Pancreas (tissue), 10 donors: ENCODE data around the gene UNC5CL. TPM values are rescaled to one million over a fixed set of nuclear protein-coding genes. Genes with fewer than 3 reads are reported as not detected.

Source experiments
- ATAC-seq, 4 donors: fragments of 200-7000 bp; cut with Tn5 transposase; one replicate each; pipeline versions ENCODE4 v1.8.0 to v1.9.1; 2020; ENCODE audit warnings: mild to moderate bottlenecking in 4 of 4, moderate library complexity in 4 of 4
- DNase-seq, 6 donors: peaks; one replicate each; pipeline ENCODE4 v3.0.0-alpha.2; 2020
- FAIRE-seq: peaks from 2 replicates; lab custom pipeline; 2012; peaks lifted over from hg19 to GRCh38; lab: Jason Lieb, UNC
- H3K27ac ChIP-seq, 4 donors: fragments of 200-600 bp; sonication (generic); 1 replicate in 3 of 4; 2 replicates in 1 of 4; pipeline versions ENCODE4 v1.5.0 to v1.8.0; 2020
- H3K27me3 ChIP-seq, 4 donors: fragments of 200-600 bp; one replicate each; pipeline ENCODE4 v1.8.0; 2021
- H3K36me3 ChIP-seq, 3 donors: fragments of 200-600 bp; sonication (generic) in 1 of 3; one replicate each; pipeline versions ENCODE4 v1.5.0 to v1.8.0; 2020 to 2021
- H3K4me1 ChIP-seq, 3 donors: fragments of 200-600 bp; one replicate each; pipeline ENCODE4 v1.8.0; 2021
- H3K4me3 ChIP-seq, 4 donors: fragments of 200-600 bp; sonication (generic) in 2 of 4; one replicate each; pipeline versions ENCODE4 v1.5.0 to v1.8.0; 2020 to 2021
- H3K9me3 ChIP-seq, 4 donors: fragments of 200-600 bp; one replicate each; pipeline ENCODE4 v1.8.0; 2021
- CTCF ChIP-seq, 4 donors: fragments of 200-600 bp; sonication (generic) in 3 of 4; IDR thresholded peaks; one replicate each; pipeline versions ENCODE4 v1.5.0 to v1.8.0; 2021; ENCODE audit warnings: antibody characterized with exemption in 4 of 4
- WGBS, 2 donors: extraction: QIAGEN DNeasy Blood & Tissue Kit; methylation state at CpG; one replicate each; pipeline ENCODE4 v1.1.7; 2013; 5-methylcytosine and 5-hydroxymethylcytosine counted together
- intact Hi-C, 3 donors: fragments of 100-400 bp; cut with DNase I; formaldehyde crosslinking; loops; one replicate each; pipeline versions ENCODE4 v1.11.1 to v1.14.2; 2022
- polyA plus RNA-seq, 2 donors: library from polyadenylated mRNA; stranded (reverse); fragments of 200-250 nt; gene quantifications; one replicate each; pipeline ENCODE4 v1.2.3, GENCODE V29; 2013
- total RNA-seq, 6 donors: library from RNA; stranded (reverse); fragmentation: NEBNext Ultra II Directional in 4 of 6; extraction: Animal tissue kit (Norgen Biotek cat#: 25700) in 4 of 6; gene quantifications; one replicate each; pipeline versions ENCODE4 v1.2.1 to v1.2.4, GENCODE V29; 2021 to 2023
- donor health status: healthy with polysubstance abuse.
- donor health status: DM: no; HTN: no; CAD: no; lungs with moderate emphysema.
- donor health status: DM: no; HTN: no; CAD: no.
- donor health status: control.
- donor health status: control.
- donor health status: Bipolar disorder and iron deficiency.
- donor health status: DM: yes; HTN: yes; CAD: no.
- donor health status: DM: no; HTN: no; CAD: no.
- donor health status: DM: no; HTN: no; CAD: no.
- donor health status: DM: yes; HTN: yes; CAD: no.

The UNC5CL gene
- total and polyA plus RNA-seq, 8 donors = 7.2 to 40.6 (median 23.2) TPM

GRCh38 chr6:41027799-41028560, 11.0 kb downstream of the UNC5CL start:
- DNase-seq (peak; percentile 80 to 99 (median 92)), FAIRE-seq (no peak), ATAC-seq (peak; percentile 93 to 97 (median 96))
- H3K27me3 ChIP-seq = no peaks in the 10 kb centered on the region
- peak; percentile 99 for TF ChIP-seq CTCF (IDR thresholded peaks at IDR 0.05)
- intact Hi-C loops = loop anchor here in 2 of 3 donors (10.0 kb wide), 1 partner anchor 133 kb away; no protein-coding TSS in a partner anchor
- H3K9me3 ChIP-seq = no peaks in the 10 kb centered on the region
- peaks cover 0 to 24% (median 6%) of the 10 kb centered on the region in 3 donors for H3K4me1 ChIP-seq
- H3K4me3 ChIP-seq = peak overlapping the region; percentile 29 to 51 (median 40)
- WGBS, 2 donors = 4% methylated on average over 39 to 45 of the region's 45 CpGs
- peak overlapping the region; percentile 83 to 91 (median 86) for H3K27ac ChIP-seq
- no peaks in the 10 kb centered on the region for H3K36me3 ChIP-seq

GRCh38 chr6:41027241-41027640, 11.8 kb downstream of the UNC5CL start:
- Histone ChIP-seq H3K36me3 (no peaks in the 10 kb centered on the region), H3K4me3 (peak overlapping the region; percentile 3 to 51 (median 40)), H3K27ac (peak overlapping the region; percentile 83 to 91 (median 86)), H3K27me3 (no peaks in the 10 kb centered on the region), H3K4me1 (peaks cover 5 to 28% (median 6%) of the 10 kb centered on the region in 3 donors), H3K9me3 (no peaks in the 10 kb centered on the region)
- WGBS, 2 donors = 10 to 17% methylated on average over 4 of the region's 4 CpGs
- FAIRE-seq (no peak), ATAC-seq (no peak), DNase-seq (no peak)
- TF ChIP-seq CTCF (IDR thresholded peaks at IDR 0.05) = no peak
- intact Hi-C loops = loop anchor here in 2 of 3 donors (10.0 kb wide), 1 partner anchor 132 kb away; no protein-coding TSS in a partner anchor

- no peak for TF ChIP-seq CTCF (IDR thresholded peaks at IDR 0.05)
- FAIRE-seq (no peak), ATAC-seq (no peak), DNase-seq (no peak)
- 56 to 58% methylated on average over 3 of the region's 3 CpGs for WGBS, 2 donors
- H3K27me3 ChIP-seq = no peaks in the 10 kb centered on the region
- H3K4me1 ChIP-seq = peaks cover 13 to 38% (median 14%) of the 10 kb centered on the region in 3 donors
- H3K27ac ChIP-seq = peak overlapping the region in 1 of 4 donors; percentile 91
- intact Hi-C loops = loop anchor here in 2 of 3 donors (10.0 kb wide), 1 partner anchor 131 kb away; no protein-coding TSS in a partner anchor
- no peaks in the 10 kb centered on the region for H3K9me3 ChIP-seq
- no peaks in the 10 kb centered on the region for H3K36me3 ChIP-seq
- no peak overlapping the region for H3K4me3 ChIP-seq
These were observed 13.0 kb downstream of the UNC5CL start for GRCh38 chr6:41025966-41026530.

- intact Hi-C loops = loop anchor here in 2 of 3 donors (10.0 kb wide), 1 partner anchor 128 kb away; no protein-coding TSS in a partner anchor
- H3K9me3 ChIP-seq = no peaks in the 10 kb centered on the region
- H3K4me3 ChIP-seq = no peak overlapping the region
- no peak for DNase-seq
- peak overlapping the region in 2 of 4 donors; percentile 47 to 55 for H3K27ac ChIP-seq
- ATAC-seq = no peak
- WGBS, 2 donors = 89 to 91% methylated on average over 3 of the region's 3 CpGs
- no peak for FAIRE-seq
- H3K36me3 ChIP-seq = no peaks in the 10 kb centered on the region
- peaks cover 7 to 27% (median 14%) of the 10 kb centered on the region in 3 donors for H3K4me1 ChIP-seq
- no peaks in the 10 kb centered on the region for H3K27me3 ChIP-seq
- no peak for TF ChIP-seq CTCF (IDR thresholded peaks at IDR 0.05)
These were observed 15.9 kb downstream of the UNC5CL start for GRCh38 chr6:41023114-41023513.
